C4-2B (cell line): ENCODE measurements around the gene GRAMD2A.

ENCODE experiments used
- CTCF ChIP-seq: fragments of 450-650 bp; conservative IDR thresholded peaks from 2 replicates; pipeline ENCODE4 v1.5.1; 2017; ENCODE audit warnings: mild to moderate bottlenecking
- ZFX ChIP-seq: fragments of 450-650 bp; IDR thresholded peaks from 2 replicates; pipeline ENCODE4 v1.6.1; 2017

- TF ChIP-seq CTCF (no peak), ZFX (no peak)
These were observed 13.3 kb downstream of the GRAMD2A start for GRCh38 chr15:72184165-72184811.
